ENCODE results near the gene LPAR2.
"Not testable (repeated sequence)": the region's sequence is repeated elsewhere in the genome, so short reads cannot be mapped to it uniquely, and the experiment has no call there.

The LPAR2 gene

GRCh38 chr19:19610376-19611202 is 17.4 kb downstream of the LPAR2 start:
- no peaks in the 10 kb centered on the region for H3K27me3 ChIP-seq
- no peak for TF ChIP-seq CTCF (IDR thresholded peaks at IDR 0.05; ENCODE audit: low read depth, low read length)
- no peaks in the 10 kb centered on the region for H3K9me3 ChIP-seq
- no peaks in the 10 kb centered on the region for H3K4me1 ChIP-seq
- no peaks in the 10 kb centered on the region for H3K36me3 ChIP-seq
- H3K4me3 ChIP-seq (ENCODE audit: low read depth, low read length), result no peak overlapping the region
- DNase-seq, result no peak

- not testable (repeated sequence) for H3K27me3 ChIP-seq; H3K9me3 ChIP-seq; DNase-seq; H3K4me1 ChIP-seq; H3K36me3 ChIP-seq; H3K4me3 ChIP-seq (ENCODE audit: low read depth, low read length)
Observed at GRCh38 chr19:19606686-19607085, 21.3 kb downstream of the LPAR2 start.

- H3K4me1 ChIP-seq, result no peaks in the 10 kb centered on the region
- TF ChIP-seq CTCF (IDR thresholded peaks at IDR 0.05; ENCODE audit: low read depth, low read length), result no peak
- no peak overlapping the region for H3K4me3 ChIP-seq (ENCODE audit: low read depth, low read length)
- no peak for DNase-seq
- no peaks in the 10 kb centered on the region for H3K36me3 ChIP-seq
- H3K9me3 ChIP-seq, result no peaks in the 10 kb centered on the region
- H3K27me3 ChIP-seq, result no peaks in the 10 kb centered on the region
Observed at GRCh38 chr19:19606021-19606420, 22.0 kb downstream of the LPAR2 start.

- Histone ChIP-seq H3K36me3 (no peaks in the 10 kb centered on the region), H3K4me1 (no peaks in the 10 kb centered on the region), H3K9me3 (no peaks in the 10 kb centered on the region), H3K27me3 (no peaks in the 10 kb centered on the region), H3K4me3 (ENCODE audit: low read depth, low read length) (no peak overlapping the region)
- DNase-seq, result no peak
- no peak for TF ChIP-seq CTCF (IDR thresholded peaks at IDR 0.05; ENCODE audit: low read depth, low read length)
Observed at GRCh38 chr19:19602713-19603324, 25.2 kb downstream of the LPAR2 start.

- no peaks in the 10 kb centered on the region for H3K4me1 ChIP-seq
- H3K36me3 ChIP-seq, result no peaks in the 10 kb centered on the region
- no peaks in the 10 kb centered on the region for H3K9me3 ChIP-seq
- no peaks in the 10 kb centered on the region for H3K27me3 ChIP-seq
- H3K4me3 ChIP-seq (ENCODE audit: low read depth, low read length), result no peak overlapping the region
- no peak for TF ChIP-seq CTCF (IDR thresholded peaks at IDR 0.05; ENCODE audit: low read depth, low read length)
- DNase-seq, result no peak
Observed at GRCh38 chr19:19602136-19602712, 25.8 kb downstream of the LPAR2 start.

- TF ChIP-seq CTCF (IDR thresholded peaks at IDR 0.05; ENCODE audit: low read depth, low read length), result no peak
- no peaks in the 10 kb centered on the region for H3K9me3 ChIP-seq
- no peak overlapping the region for H3K4me3 ChIP-seq (ENCODE audit: low read depth, low read length)
- no peaks in the 10 kb centered on the region for H3K27me3 ChIP-seq
- no peaks in the 10 kb centered on the region for H3K36me3 ChIP-seq
- H3K4me1 ChIP-seq, result no peaks in the 10 kb centered on the region
- DNase-seq, result no peak
Observed at GRCh38 chr19:19600793-19601330, 27.2 kb downstream of the LPAR2 start.

GRCh38 chr19:19598728-19599451 is 29.1 kb downstream of the LPAR2 start:
- not testable (repeated sequence) for H3K4me3 ChIP-seq (ENCODE audit: low read depth, low read length); H3K36me3 ChIP-seq; H3K4me1 ChIP-seq; H3K27me3 ChIP-seq; DNase-seq; H3K9me3 ChIP-seq

Measured in BE2C (cell line).